K562 (cell line): ENCODE results near the gene UTP14C. TPM values are rescaled to one million over a fixed set of nuclear protein-coding genes. Genes with fewer than 3 reads are reported as not detected.

Experiments used
- ATF6 ChIP-seq: sonication (generic); formaldehyde crosslinking; IDR thresholded peaks from 2 replicates; pipeline ENCODE4 v1.4.0; 2020; ENCODE audit warnings: mild to moderate bottlenecking, missing genetic modification reagents
- BRCA1 ChIP-seq, 2 experiments: fragments of 450-650 bp in 1 of 2; sonication (generic) in 1 of 2; formaldehyde crosslinking in 1 of 2; IDR thresholded peaks; 2 replicates each; pipeline versions ENCODE4 v1.5.0 to v1.6.1; 2017 to 2020; ENCODE audit warnings: mild to moderate bottlenecking in 1 of 2, missing genetic modification reagents in 1 of 2
- BRF1 ChIP-seq: IDR thresholded peaks from 3 replicates; pipeline ENCODE4 v1.6.1; 2011; ENCODE audit warnings: borderline replicate concordance, mild to moderate bottlenecking; ENCODE audit not compliant: insufficient read length; ENCODE audit errors: extremely low read depth
- CBX8 ChIP-seq: fragments of 200-600 bp; sonication (generic); IDR thresholded peaks from 2 replicates; pipeline ENCODE4 v1.6.1; 2012; ENCODE audit warnings: borderline replicate concordance, mixed run types, low read depth, mild to moderate bottlenecking, moderate library complexity, mixed read lengths, low read length, control low read depth, inconsistent platforms; ENCODE audit not compliant: poor library complexity, severe bottlenecking; ENCODE audit errors: extremely low read depth
- CLOCK ChIP-seq: fragments of 250-450 bp; sonication (Bioruptor Pico); IDR thresholded peaks from 2 replicates; pipeline ENCODE4 v1.4.0; 2020; ENCODE audit warnings: mild to moderate bottlenecking, moderate library complexity, borderline replicate concordance
- DIDO1 ChIP-seq: fragments of 450-650 bp; IDR thresholded peaks from 2 replicates; pipeline ENCODE4 v1.6.1; 2016; ENCODE audit warnings: low read depth, missing biosample characterization, missing genetic modification characterization
- ESRRA ChIP-seq: fragments of 450-650 bp; IDR thresholded peaks from 2 replicates; pipeline ENCODE4 v1.6.1; 2014; ENCODE audit warnings: low read depth, mild to moderate bottlenecking, moderate library complexity, borderline replicate concordance
- FOS ChIP-seq: IDR thresholded peaks from 3 replicates; pipeline ENCODE4 v1.6.1; 2011; ENCODE audit not compliant: insufficient read length; ENCODE audit errors: extremely low read depth
- GATAD2A ChIP-seq: fragments of 450-650 bp; IDR thresholded peaks from 2 replicates; pipeline ENCODE4 v1.6.1; 2017
- HMBOX1 ChIP-seq: sonication (generic); IDR thresholded peaks from 2 replicates; pipeline ENCODE4 v1.6.1; 2016
- KDM1A ChIP-seq, 2 experiments: fragments of 450-650 bp; IDR thresholded peaks; 2 replicates each; pipeline ENCODE4 v1.6.1; 2016; ENCODE audit warnings: mild to moderate bottlenecking in 2 of 2
- MEF2A ChIP-seq: IDR thresholded peaks from 2 replicates; pipeline ENCODE4 v1.6.1; 2011; ENCODE audit warnings: low read depth, mild to moderate bottlenecking, low read length, moderate library complexity; ENCODE audit not compliant: control insufficient read depth
- MIER1 ChIP-seq: fragments of 450-650 bp; IDR thresholded peaks from 2 replicates; pipeline ENCODE4 v1.6.1; 2016; ENCODE audit warnings: antibody characterized with exemption, mild to moderate bottlenecking, low read depth
- NCOR1 ChIP-seq: fragments of 450-650 bp; IDR thresholded peaks from 2 replicates; pipeline ENCODE4 v1.6.1; 2016; ENCODE audit warnings: mild to moderate bottlenecking, moderate library complexity
- PML ChIP-seq: IDR thresholded peaks from 2 replicates; pipeline ENCODE4 v1.6.1; 2012; ENCODE audit warnings: low read length, inconsistent platforms
- PURB ChIP-seq: sonication (generic); formaldehyde crosslinking; IDR thresholded peaks from 2 replicates; pipeline ENCODE4 v1.9.0; 2021; ENCODE audit warnings: low read depth, mild to moderate bottlenecking, missing genetic modification reagents
- USF2 ChIP-seq: sonication (generic); formaldehyde crosslinking; IDR thresholded peaks from 2 replicates; pipeline ENCODE4 v1.5.0; 2020; ENCODE audit warnings: missing genetic modification reagents
- ZNF24 ChIP-seq: fragments of 450-650 bp; IDR thresholded peaks from 2 replicates; pipeline ENCODE4 v1.6.1; 2016
- ZNF511 ChIP-seq: sonication (generic); formaldehyde crosslinking; IDR thresholded peaks from 2 replicates; pipeline ENCODE4 v1.8.0; 2022; ENCODE audit warnings: mild to moderate bottlenecking, missing genetic modification reagents
- ZNF57 ChIP-seq: fragments of 450-650 bp; formaldehyde crosslinking; IDR thresholded peaks from 2 replicates; pipeline ENCODE4 v1.4.0; 2020; ENCODE audit warnings: mild to moderate bottlenecking, moderate library complexity
- polyA plus RNA-seq, 8 experiments: library from polyadenylated mRNA; depleted of rRNA in 4 of 8; stranded (reverse) in 5 of 8; unstranded in 3 of 8; fragments of >200 nt; fragmentation: Nextera tagmentation in 2 of 8; fragmentation: Illumina TruSeq in 1 of 8; extraction: Ambion mirVana in 2 of 8; extraction: Trizol in 1 of 8; gene quantifications; 2 replicates each; pipeline versions ENCODE4 v1.2.1 to v1.2.3, GENCODE V29; 2011 to 2014; ENCODE audit warnings: inconsistent platforms in 1 of 8, missing spikeins in 1 of 8
- total RNA-seq, 7 experiments: library from RNA; depleted of rRNA in 6 of 7; stranded (reverse); fragments of >200 nt in 6 of 7; fragmentation: Illumina TruSeq in 2 of 7; extraction: Trizol in 2 of 7; gene quantifications; 2 replicates each; pipeline versions ENCODE4 v1.2.1 to v1.2.3, GENCODE V29; 2011 to 2021; ENCODE audit warnings: low replicate concordance in 1 of 7

The UTP14C gene
- total and polyA plus RNA-seq, 9 of the 15 experiments (the other 6 are each of a cell fraction or from before 2014, with no cell fraction given) = 3.4 to 10.3 (median 6.0) TPM

GRCh38 chr13:52011632-52012511 lies 12.6 kb upstream of the UTP14C start, which contains the start of gene ALG11 (continued):
- TF ChIP-seq ATF6 (no peak), CBX8 (no peak), BRF1 (no peak), MEF2A (no peak), ZNF57 (CRISPR knock-in tag) (no peak), USF2 (CRISPR knock-in tag) (no peak), PURB (no peak), MIER1 (no peak), KDM1A (IDR thresholded peaks at IDR 0.05) (no peak), CLOCK (CRISPR knock-in tag) (no peak), FOS (peak; percentile 88), HMBOX1 (no peak), GATAD2A (0 out of 2 replicates have a peak, but pooled peaks have one; percentile 43), DIDO1 (tag) (no peak), ESRRA (no peak), ZNF24 (no peak), NCOR1 (no peak), PML (peak; percentile 44; the same call in 1 of the 2 replicates), BRCA1 (IDR thresholded peaks at IDR 0.05) (no peak), BRCA1 (CRISPR knock-in tag; IDR thresholded peaks at IDR 0.05) (no peak), ZNF511 (CRISPR knock-in tag) (0 out of 2 replicates have a peak, but pooled peaks have one; percentile 24)
